Naive thymus-derived CD8-positive, alpha-beta T cell (primary cell): ENCODE results near the gene ENTHD1. TPM values are rescaled to one million over a fixed set of nuclear protein-coding genes. Genes with fewer than 3 reads are reported as not detected.
A peak's percentile ranks its signal among the peaks of the same experiment; 100 is the strongest.

ENCODE experiments used
- ATAC-seq, 2 donors: fragments of 150-1000 bp; cut with Tn5 transposase in 1 of 2; sonication (Bioruptor Pico), chemical (Tn5 transposase) in 1 of 2; 1 replicate in 1 of 2; 2 replicates in 1 of 2; pipeline ENCODE4 v1.10.0; 2021; ENCODE audit warnings: mild to moderate bottlenecking in 2 of 2, moderate library complexity in 2 of 2
- POLR2A ChIA-PET: fragments of 350-600 bp; sonication (Branson Sonifier 250); formaldehyde crosslinking; loops from one replicate; lab custom pipeline; 2021; ENCODE audit warnings: antibody characterized with exemption; lab: Charles Lee
- DNase-seq, 10 donors: peaks; one replicate each; pipeline versions ENCODE4 v3.0.0 to v3.0.0-alpha.2; 2020 to 2022
- H3K27ac Mint-ChIP-seq, 10 donors: one replicate each; pipeline ENCODE4 v1.8.0; 2020 to 2022; ENCODE audit warnings: mild to moderate bottlenecking in 10 of 10, mixed read lengths in 10 of 10, moderate library complexity in 4 of 10, inconsistent platforms in 1 of 10
- H3K27me3 Mint-ChIP-seq, 5 donors: one replicate each; pipeline ENCODE4 v1.8.0; 2021 to 2022; ENCODE audit warnings: mixed read lengths in 5 of 5
- H3K36me3 Mint-ChIP-seq, 3 donors: one replicate each; pipeline ENCODE4 v1.8.0; 2020 to 2022; ENCODE audit warnings: mixed read lengths in 3 of 3, mild to moderate bottlenecking in 2 of 3, inconsistent platforms in 1 of 3
- H3K4me1 Mint-ChIP-seq, 4 donors: one replicate each; pipeline ENCODE4 v1.8.0; 2021 to 2022; ENCODE audit warnings: mixed read lengths in 4 of 4
- H3K4me3 Mint-ChIP-seq, 10 donors: one replicate each; pipeline ENCODE4 v1.8.0; 2020 to 2022; ENCODE audit warnings: mild to moderate bottlenecking in 10 of 10, mixed read lengths in 10 of 10, moderate library complexity in 6 of 10, inconsistent platforms in 1 of 10
- H3K9me3 Mint-ChIP-seq, 9 donors: one replicate each; pipeline ENCODE4 v1.8.0; 2020 to 2022; ENCODE audit warnings: mixed read lengths in 9 of 9, mild to moderate bottlenecking in 3 of 9, inconsistent platforms in 1 of 9, moderate library complexity in 1 of 9
- polyA plus RNA-seq, 3 donors: library from polyadenylated mRNA; unstranded; fragments of 300-500 nt; fragmentation: Illumina TruSeq; gene quantifications; one replicate each; pipeline ENCODE4 v1.2.3, GENCODE V29; 2021
- total RNA-seq, 8 experiments: library from RNA in 2 of 8; stranded (reverse) in 2 of 8; gene quantifications; one replicate each; pipeline ENCODE4 v1.2.3 and lab custom pipeline; 2021 to 2026

The ENTHD1 gene
- total and polyA plus RNA-seq, 5 experiments from 2014 or later: 0.20 to 0.41 (median 0.36) TPM

GRCh38 chr22:39924286-39924685 is 30.7 kb upstream of the ENTHD1 start:
- no peak for DNase-seq
- no peak for ATAC-seq
- Mint-ChIP-seq H3K27me3 (no peaks in the 10 kb centered on the region), H3K4me3 (no peak overlapping the region), H3K27ac (peak overlapping the region in 1 of 10 donors; percentile 98), H3K36me3 (peaks cover 18 to 44% (median 20%) of the 10 kb centered on the region in 3 donors), H3K9me3 (no peaks in the 10 kb centered on the region), H3K4me1 (peaks cover 50 to 78% (median 72%) of the 10 kb centered on the region in 4 donors)
- POLR2A ChIA-PET: interaction anchor here (0.7 to 11.4 kb wide), 9 partner anchors 9 to 604 kb away, joined by 3 to 408 read pairs (median 38); partner anchors contain the start of gene GRAP2

GRCh38 chr22:39923696-39924095 is 30.1 kb upstream of the ENTHD1 start:
- peaks cover 50 to 80% (median 75%) of the 10 kb centered on the region in 4 donors for H3K4me1 Mint-ChIP-seq
- peaks cover 18 to 46% (median 20%) of the 10 kb centered on the region in 3 donors for H3K36me3 Mint-ChIP-seq
- H3K4me3 Mint-ChIP-seq: peak overlapping the region in 1 of 10 donors; percentile 80
- no peak for DNase-seq
- H3K27me3 Mint-ChIP-seq: no peaks in the 10 kb centered on the region
- POLR2A ChIA-PET: interaction anchor here (0.8 to 11.4 kb wide), 6 partner anchors 10 to 403 kb away, joined by 3 to 408 read pairs (median 60); partner anchors contain the start of gene GRAP2
- no peak for ATAC-seq
- peak overlapping the region in 1 of 10 donors; percentile 98 for H3K27ac Mint-ChIP-seq
- no peaks in the 10 kb centered on the region for H3K9me3 Mint-ChIP-seq

GRCh38 chr22:39920134-39920743 is 26.7 kb upstream of the ENTHD1 start:
- peaks cover 2 to 60% (median 2%) of the 10 kb centered on the region in 3 donors for H3K36me3 Mint-ChIP-seq
- H3K4me3 Mint-ChIP-seq: peak overlapping the region in 9 of 10 donors; percentile 59 to 90 (median 83)
- H3K9me3 Mint-ChIP-seq: no peaks in the 10 kb centered on the region
- peaks cover 52 to 97% (median 91%) of the 10 kb centered on the region in 4 donors for H3K4me1 Mint-ChIP-seq
- POLR2A ChIA-PET: interaction anchor here (0.7 to 11.4 kb wide), 12 partner anchors 9 to 601 kb away, joined by 3 to 408 read pairs (median 7); partner anchors contain the start of genes GRAP2 and RPL3
- H3K27ac Mint-ChIP-seq: peak overlapping the region in 8 of 10 donors; percentile 95 to 99 (median 98)
- ATAC-seq (peak; percentile 1 to 35), DNase-seq (peak in 2 of 10 donors; percentile 20 to 50)
- H3K27me3 Mint-ChIP-seq: no peaks in the 10 kb centered on the region

- Mint-ChIP-seq H3K9me3 (no peaks in the 10 kb centered on the region), H3K27ac (peak overlapping the region in 8 of 10 donors; percentile 95 to 99 (median 96)), H3K27me3 (no peaks in the 10 kb centered on the region), H3K4me1 (peaks cover 54 to 94% (median 90%) of the 10 kb centered on the region in 4 donors), H3K4me3 (peak overlapping the region; percentile 61 to 99 (median 84)), H3K36me3 (peaks cover 2 to 60% (median 4%) of the 10 kb centered on the region in 3 donors)
- DNase-seq (peak in 2 of 10 donors; percentile 51 to 61), ATAC-seq (peak; percentile 12 to 13)
- POLR2A ChIA-PET: interaction anchor here (1.0 to 16.5 kb wide), 10 partner anchors 8 to 35 kb away, joined by 3 to 408 read pairs (median 12); no protein-coding TSS in a partner anchor
Measured at GRCh38 chr22:39917776-39918495, 24.4 kb upstream of the ENTHD1 start.

DNA sequence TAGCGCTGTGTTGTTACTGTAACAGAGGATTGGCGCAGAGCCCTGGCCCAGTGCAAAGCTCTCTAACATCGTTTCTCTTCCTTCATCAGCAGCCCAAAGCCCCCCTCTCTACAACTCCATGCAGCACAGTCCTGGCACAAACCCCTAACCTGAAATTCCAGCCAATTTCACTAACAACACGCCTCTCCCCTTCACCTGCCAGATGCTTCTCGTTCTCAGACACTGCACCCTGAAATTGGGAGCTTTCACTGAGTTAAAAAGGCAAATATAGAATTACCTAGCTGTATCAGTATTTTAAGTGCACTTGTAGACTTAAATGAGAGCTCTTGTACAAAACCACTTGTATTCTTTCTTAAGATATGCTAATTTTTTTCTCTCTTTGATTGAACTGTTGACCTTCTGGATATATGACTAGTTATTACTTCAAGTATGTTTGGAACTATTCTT is 23.7 kb upstream of the ENTHD1 start:
- Mint-ChIP-seq H3K4me1 (peaks cover 52 to 94% (median 90%) of the 10 kb centered on the region in 4 donors), H3K9me3 (no peaks in the 10 kb centered on the region), H3K27ac (peak overlapping the region in 8 of 10 donors; percentile 95 to 99 (median 96)), H3K36me3 (peaks cover 2 to 63% (median 4%) of the 10 kb centered on the region in 3 donors), H3K27me3 (no peaks in the 10 kb centered on the region), H3K4me3 (peak overlapping the region; percentile 61 to 99 (median 84))
- POLR2A ChIA-PET: interaction anchor here (0.6 to 16.5 kb wide), 11 partner anchors 8 to 597 kb away, joined by 3 to 408 read pairs (median 11); no protein-coding TSS in a partner anchor
- DNase-seq: no peak
- ATAC-seq: no peak

- ATAC-seq: no peak
- POLR2A ChIA-PET: interaction anchor here (0.5 to 16.5 kb wide), 11 partner anchors 9 to 597 kb away, joined by 3 to 408 read pairs (median 9); no protein-coding TSS in a partner anchor
- peak overlapping the region; percentile 24 to 99 (median 82) for H3K4me3 Mint-ChIP-seq
- H3K9me3 Mint-ChIP-seq: no peaks in the 10 kb centered on the region
- no peaks in the 10 kb centered on the region for H3K27me3 Mint-ChIP-seq
- H3K36me3 Mint-ChIP-seq: peaks cover 2 to 68% (median 4%) of the 10 kb centered on the region in 3 donors
- H3K4me1 Mint-ChIP-seq: peaks cover 52 to 94% (median 91%) of the 10 kb centered on the region in 4 donors
- H3K27ac Mint-ChIP-seq: peak overlapping the region in 8 of 10 donors; percentile 89 to 99 (median 96)
- DNase-seq: no peak
Measured at GRCh38 chr22:39916496-39916895, 22.9 kb upstream of the ENTHD1 start.

GRCh38 chr22:39915295-39915726 is 21.8 kb upstream of the ENTHD1 start:
- peaks cover 0 to 71% (median 4%) of the 10 kb centered on the region in 3 donors for H3K36me3 Mint-ChIP-seq
- H3K9me3 Mint-ChIP-seq: no peaks in the 10 kb centered on the region
- POLR2A ChIA-PET: interaction anchor here (0.7 to 16.5 kb wide), 8 partner anchors 9 to 285 kb away, joined by 3 to 408 read pairs (median 16); no protein-coding TSS in a partner anchor
- peak; percentile 21 to 31 for ATAC-seq
- H3K27ac Mint-ChIP-seq: peak overlapping the region in 8 of 10 donors; percentile 94 to 99 (median 96)
- peak in 1 of 10 donors; percentile 38 for DNase-seq
- peak overlapping the region; percentile 72 to 99 (median 88) for H3K4me3 Mint-ChIP-seq
- H3K4me1 Mint-ChIP-seq: peaks cover 52 to 93% (median 91%) of the 10 kb centered on the region in 4 donors
- H3K27me3 Mint-ChIP-seq: no peaks in the 10 kb centered on the region

DNA sequence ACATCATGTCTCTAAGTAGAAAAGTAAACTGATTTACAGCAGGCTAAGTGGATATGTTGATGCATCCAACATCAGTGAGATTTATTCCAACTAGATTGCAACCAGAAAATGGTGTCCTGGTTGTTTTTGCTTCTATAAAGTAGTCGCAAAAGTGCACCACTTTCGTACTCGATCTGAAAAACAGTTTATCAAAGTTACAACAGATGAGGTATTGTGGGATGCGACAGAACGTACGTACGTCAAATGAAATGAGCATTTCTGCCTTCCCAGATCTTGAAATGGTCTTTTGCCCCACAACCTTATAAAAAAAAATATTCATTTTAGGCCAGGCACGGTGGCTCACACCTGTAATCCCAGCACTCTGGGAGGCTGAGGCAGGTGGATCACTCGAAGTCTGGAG is 21.0 kb upstream of the ENTHD1 start:
- DNase-seq: peak in 2 of 10 donors; percentile 61 to 67
- Mint-ChIP-seq H3K27ac (peak overlapping the region in 8 of 10 donors; percentile 94 to 99 (median 96)), H3K36me3 (peaks cover 4 to 69% (median 4%) of the 10 kb centered on the region in 3 donors), H3K9me3 (no peaks in the 10 kb centered on the region), H3K27me3 (no peaks in the 10 kb centered on the region), H3K4me1 (peaks cover 54 to 93% (median 91%) of the 10 kb centered on the region in 4 donors), H3K4me3 (peak overlapping the region; percentile 79 to 99 (median 94))
- peak in 1 of 2 donors; percentile 31 for ATAC-seq
- POLR2A ChIA-PET: interaction anchor here (0.7 to 16.5 kb wide), 10 partner anchors 8 to 566 kb away, joined by 3 to 408 read pairs (median 6); partner anchors contain the start of gene GRAP2

- Mint-ChIP-seq H3K4me3 (peak overlapping the region; percentile 79 to 99 (median 94)), H3K36me3 (peaks cover 4 to 72% (median 4%) of the 10 kb centered on the region in 3 donors), H3K9me3 (no peaks in the 10 kb centered on the region), H3K27ac (peak overlapping the region in 8 of 10 donors; percentile 94 to 99 (median 96)), H3K4me1 (peaks cover 54 to 95% (median 94%) of the 10 kb centered on the region in 4 donors), H3K27me3 (no peaks in the 10 kb centered on the region)
- ATAC-seq: no peak
- POLR2A ChIA-PET: interaction anchor here (0.7 to 16.5 kb wide), 6 partner anchors 8 to 394 kb away, joined by 3 to 408 read pairs (median 62); no protein-coding TSS in a partner anchor
- no peak for DNase-seq
Measured at GRCh38 chr22:39913886-39914285, 20.3 kb upstream of the ENTHD1 start.

DNA sequence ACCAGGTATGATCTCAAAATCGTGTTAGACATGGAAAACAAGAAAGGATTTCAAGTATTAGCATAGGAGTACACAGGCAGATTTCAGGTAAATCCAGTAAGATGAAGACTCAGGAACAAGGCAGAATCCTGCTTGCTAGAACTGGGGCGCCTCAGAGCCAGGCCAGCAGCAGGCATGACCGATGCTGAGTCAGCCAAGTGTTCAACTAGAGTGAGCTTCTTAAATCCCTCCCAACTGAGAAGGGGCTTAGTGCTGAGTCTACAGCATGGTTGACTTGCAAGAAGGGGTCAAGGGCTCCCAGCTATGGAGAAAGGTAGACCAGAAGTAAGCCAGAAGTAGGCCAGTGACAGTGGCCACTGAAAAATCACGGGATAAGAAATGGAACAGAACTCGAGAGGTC is 19.8 kb upstream of the ENTHD1 start:
- peaks cover 60 to 98% (median 95%) of the 10 kb centered on the region in 4 donors for H3K4me1 Mint-ChIP-seq
- H3K9me3 Mint-ChIP-seq: no peaks in the 10 kb centered on the region
- no peaks in the 10 kb centered on the region for H3K27me3 Mint-ChIP-seq
- ATAC-seq: no peak
- H3K27ac Mint-ChIP-seq: peak overlapping the region in 8 of 10 donors; percentile 94 to 99 (median 96)
- POLR2A ChIA-PET: interaction anchor here (0.6 to 16.5 kb wide), 7 partner anchors 7 to 40 kb away, joined by 3 to 408 read pairs (median 17); no protein-coding TSS in a partner anchor
- DNase-seq: no peak
- peak overlapping the region; percentile 79 to 99 (median 94) for H3K4me3 Mint-ChIP-seq
- H3K36me3 Mint-ChIP-seq: peaks cover 4 to 74% (median 4%) of the 10 kb centered on the region in 3 donors

DNA sequence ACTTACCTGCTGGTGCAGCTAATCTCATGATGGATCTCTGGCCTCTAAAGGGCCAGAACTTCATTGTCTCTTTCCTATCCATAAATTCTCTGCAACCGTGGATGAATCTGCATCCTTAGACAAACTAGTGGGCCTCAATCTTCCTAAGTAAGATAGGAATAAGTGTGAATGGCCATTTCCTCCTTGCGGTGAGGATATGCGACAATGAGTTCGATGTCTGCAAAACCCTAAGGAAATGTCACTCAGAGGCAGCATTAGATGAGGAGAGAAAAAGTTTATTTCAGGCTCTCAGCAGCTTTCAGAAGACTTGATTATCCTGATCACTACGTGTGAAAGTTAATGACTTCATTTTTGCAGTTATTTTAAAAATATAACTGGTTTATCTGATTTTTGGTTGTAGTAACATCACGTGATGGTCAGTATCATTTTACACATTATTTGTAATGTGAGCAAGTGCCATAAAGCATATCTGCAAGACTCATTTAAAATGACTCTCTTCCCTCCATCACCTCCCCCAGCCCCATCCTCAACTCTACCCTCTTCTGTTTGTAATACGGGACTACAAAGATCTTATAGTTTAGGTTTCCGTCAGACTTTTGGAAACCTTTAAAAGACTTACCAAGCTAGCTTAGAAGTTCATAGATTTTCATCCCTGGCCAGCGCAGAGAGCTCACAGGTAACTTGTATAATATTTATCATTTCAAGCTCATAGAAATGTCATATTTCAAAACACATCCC is 17.5 kb upstream of the ENTHD1 start:
- Mint-ChIP-seq H3K27me3 (no peaks in the 10 kb centered on the region), H3K4me3 (peak overlapping the region; percentile 79 to 99 (median 94)), H3K27ac (peak overlapping the region in 8 of 10 donors; percentile 94 to 99 (median 96)), H3K36me3 (peaks cover 4 to 68% (median 4%) of the 10 kb centered on the region in 3 donors), H3K4me1 (peaks cover 55 to 90% (median 85%) of the 10 kb centered on the region in 4 donors), H3K9me3 (no peaks in the 10 kb centered on the region)
- DNase-seq (no peak), ATAC-seq (peak in 1 of 2 donors; percentile 15)
- POLR2A ChIA-PET: interaction anchor here (0.6 to 16.5 kb wide), 8 partner anchors 14 to 1148 kb away, joined by 3 to 408 read pairs (median 4); no protein-coding TSS in a partner anchor
